Medulla oblongata (tissue), 1 donor: ENCODE results near the gene XPC.

Experiments
- DNase-seq: peaks from one replicate; pipeline ENCODE4 v3.0.0-alpha.2; 2015; ENCODE audit errors: extremely low spot score

XPC gene

DNA sequence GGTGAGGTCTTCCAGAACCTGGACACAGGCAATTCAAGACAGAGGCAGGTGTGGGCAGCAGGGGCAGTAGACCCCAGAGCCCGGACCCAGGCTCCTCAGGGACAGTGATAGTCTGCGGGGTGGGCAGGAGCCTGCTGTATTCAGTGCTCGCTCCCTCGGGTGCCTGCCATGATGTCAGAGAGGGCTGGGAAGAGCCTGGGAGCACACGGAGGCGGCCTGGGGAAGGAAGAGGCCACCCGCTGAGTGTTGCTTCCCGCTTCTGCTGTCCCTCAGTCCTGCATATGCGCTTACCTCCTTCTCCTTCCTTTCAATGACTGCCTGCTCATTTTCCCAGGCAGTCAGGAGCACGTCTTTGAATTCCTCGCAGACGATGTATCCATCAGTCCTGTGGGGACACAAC lies 30.8 kb downstream of the XPC start:
- DNase-seq, result no peak

- no peak for DNase-seq
Observed at GRCh38 chr3:14147066-14147435, 31.4 kb downstream of the XPC start.

DNA sequence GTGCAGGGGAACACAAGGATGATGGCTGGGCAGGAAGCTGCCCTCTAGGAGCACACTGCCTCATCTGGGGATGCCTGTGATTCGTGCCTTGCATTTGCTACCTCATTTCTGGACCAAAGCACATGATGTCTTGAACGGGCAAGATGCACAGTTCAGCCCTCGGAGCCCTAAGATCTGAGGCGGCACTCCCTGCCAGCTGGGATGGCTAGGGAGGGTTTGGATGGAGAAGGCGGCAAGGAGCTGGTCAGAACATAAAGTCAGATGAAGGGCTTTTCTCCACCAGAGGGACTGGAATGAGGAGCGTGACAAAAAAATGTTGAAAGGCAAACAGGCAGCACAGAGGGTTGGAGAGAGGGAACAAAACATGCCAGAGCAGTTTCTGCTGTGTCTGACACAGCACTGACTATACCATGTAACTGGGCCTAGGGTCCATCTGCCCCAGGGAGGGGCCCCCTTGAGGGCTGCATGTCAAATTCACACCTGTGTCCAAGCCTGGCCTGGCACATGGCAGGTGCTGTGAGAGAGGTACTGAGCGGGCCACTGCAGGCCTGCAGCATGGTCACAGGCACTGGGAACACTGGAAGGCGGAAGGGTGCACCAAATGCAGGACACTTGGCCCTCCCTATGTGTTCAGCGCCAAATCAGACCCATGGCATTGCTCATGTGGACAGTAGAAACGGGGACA lies 31.9 kb downstream of the XPC start:
- no peak for DNase-seq

DNA sequence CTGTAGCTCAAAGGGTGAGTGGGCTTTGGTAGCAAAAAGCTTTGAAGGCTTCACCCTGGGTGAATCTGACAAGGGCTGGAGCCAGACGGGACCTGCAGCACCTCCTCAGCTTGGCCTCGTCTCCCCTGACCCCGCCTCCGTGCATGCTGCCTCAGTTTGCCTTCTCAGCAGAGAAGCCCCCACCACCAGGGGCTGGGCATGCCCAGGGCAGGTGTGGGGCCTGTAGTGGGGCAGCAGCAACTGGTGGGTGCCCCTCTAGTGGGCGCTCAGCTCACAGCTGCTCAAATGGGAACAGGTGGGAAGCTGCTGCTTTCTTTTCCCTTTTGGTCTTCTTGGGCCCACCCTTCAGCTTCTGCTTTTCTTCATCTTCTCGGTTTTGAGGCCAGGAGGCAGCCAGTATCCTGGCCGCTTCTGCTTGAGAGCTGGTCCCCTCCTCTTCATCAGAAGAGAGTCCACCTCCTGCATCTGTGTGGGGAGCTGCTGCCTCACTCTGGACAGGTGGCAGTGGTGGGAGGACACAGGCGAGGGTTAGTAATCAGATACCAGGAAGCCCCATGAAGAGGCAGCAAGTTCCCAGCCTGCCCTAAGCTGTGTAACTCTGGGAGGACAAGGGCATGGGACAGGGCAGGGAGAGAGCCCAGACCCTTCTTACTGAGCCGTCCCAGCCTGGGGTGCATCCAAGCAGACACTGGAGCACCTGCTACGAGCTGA lies 32.6 kb downstream of the XPC start:
- no peak for DNase-seq

GRCh38 chr3:14145236-14145635 lies 33.2 kb downstream of the XPC start:
- DNase-seq, result no peak

DNA sequence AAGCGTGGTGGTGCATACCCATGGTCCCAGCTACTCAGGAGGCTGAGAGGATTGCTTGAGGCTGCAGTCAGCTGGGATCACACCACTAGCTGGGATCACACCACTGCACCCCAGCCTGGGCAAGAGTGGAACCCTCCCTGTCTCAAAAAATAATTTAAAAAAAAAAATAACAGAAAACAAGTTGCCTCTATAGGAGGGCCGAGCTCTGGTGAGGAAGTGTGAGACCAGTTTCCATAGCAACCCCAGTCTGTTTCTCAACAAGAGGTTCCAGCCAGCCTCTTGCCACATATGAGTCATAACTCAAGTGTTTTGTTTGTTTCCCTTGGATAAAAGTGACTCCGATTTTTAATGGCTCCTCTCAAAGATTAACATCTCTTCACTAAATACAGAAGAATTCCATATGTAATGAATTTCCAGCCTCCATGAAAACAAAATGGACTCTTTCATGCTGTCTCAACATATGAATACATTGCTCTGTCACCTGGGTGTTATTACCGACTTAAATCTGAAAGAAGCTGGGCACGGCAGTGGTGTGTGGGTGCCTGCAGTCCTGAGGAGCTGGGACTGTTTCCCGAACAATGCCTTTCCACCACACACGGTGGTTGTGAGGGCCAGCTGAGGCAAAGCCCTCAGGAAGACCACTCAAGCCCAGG lies 33.9 kb downstream of the XPC start:
- peak; percentile 85 for DNase-seq

GRCh38 chr3:14143271-14144225 lies 34.9 kb downstream of the XPC start:
- peak; percentile 32 for DNase-seq

GRCh38 chr3:14142567-14143270 lies 35.7 kb downstream of the XPC start:
- DNase-seq, result no peak

GRCh38 chr3:14141602-14142341 lies 36.6 kb downstream of the XPC start:
- no peak for DNase-seq

DNA sequence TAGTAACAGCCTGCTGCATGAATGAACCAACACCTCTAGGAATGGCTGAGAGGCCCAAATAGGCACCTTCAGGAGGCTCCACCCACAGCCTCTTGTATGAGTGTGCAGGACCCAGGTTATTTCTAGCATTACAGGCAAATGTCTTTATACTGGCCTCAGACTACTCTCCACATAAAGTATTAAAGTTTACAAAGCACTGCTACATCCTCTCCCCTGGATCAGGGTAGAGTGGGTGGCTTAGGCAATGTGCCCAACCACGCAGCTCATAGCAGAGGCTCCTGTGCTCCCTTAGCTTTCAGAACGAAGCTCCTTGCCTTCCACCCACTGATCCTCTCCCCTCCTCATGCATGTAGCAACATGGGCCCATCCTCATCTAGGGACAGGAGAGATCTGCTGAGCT lies 37.3 kb downstream of the XPC start:
- no peak for DNase-seq

DNA sequence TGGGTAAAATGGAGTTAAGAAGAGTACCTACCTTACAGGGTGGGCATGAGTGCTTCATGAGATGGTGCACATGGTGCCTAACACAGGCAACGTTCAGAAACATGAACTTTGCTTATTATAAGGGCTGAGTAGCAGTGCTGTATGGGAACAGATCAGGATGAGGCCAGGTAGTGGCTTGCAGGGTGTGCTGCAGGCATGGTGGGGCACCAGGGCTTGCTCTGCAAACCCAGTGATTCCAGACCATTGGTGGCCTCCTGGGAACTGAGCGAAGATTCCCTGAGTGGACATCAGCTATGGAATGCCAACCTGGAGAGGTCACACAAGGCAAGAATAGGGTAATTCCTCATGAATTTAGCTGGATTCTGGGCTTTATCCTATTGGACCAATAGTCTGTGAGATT lies 37.7 kb downstream of the XPC start:
- no peak for DNase-seq

- no peak for DNase-seq
Observed at GRCh38 chr3:14139771-14140170, 38.6 kb downstream of the XPC start.

DNA sequence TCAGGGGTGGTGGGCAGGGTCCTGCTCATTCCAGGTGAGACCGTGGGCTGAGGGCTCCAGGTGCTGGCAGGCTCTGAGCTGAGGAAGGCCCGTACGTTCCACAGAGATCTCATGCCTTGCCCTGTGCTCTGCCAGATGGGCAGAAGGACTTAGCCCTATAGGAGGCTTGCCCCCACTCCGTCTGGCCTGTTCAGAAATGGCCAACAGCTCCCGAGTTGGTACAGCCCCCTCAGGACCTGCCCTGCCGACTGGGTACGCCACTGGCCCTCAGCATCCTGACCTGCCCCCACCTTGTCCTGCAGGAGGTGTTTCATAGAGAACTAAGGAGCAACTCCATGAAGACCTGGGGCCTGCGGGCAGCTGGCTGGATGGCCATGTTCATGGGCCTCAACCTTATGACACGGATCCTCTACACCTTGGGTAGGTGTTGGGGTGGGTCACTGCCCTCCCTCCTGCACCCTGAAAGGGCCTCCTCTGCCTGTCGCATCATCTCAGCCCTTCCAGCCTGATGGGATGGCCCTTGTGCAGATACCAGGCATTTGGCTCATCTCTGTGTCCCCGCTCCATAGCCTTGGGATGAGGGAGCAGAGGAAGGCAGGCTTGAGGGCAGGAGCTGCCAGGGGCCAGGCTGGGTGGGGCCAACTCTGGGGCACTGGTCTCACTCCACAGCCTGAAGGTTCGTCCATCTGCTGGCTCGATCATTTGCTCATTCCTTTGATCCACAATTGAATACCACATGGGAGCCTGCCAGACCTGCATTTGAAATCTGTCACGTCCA lies 39.3 kb downstream of the XPC start:
- DNase-seq, result no peak

DNA sequence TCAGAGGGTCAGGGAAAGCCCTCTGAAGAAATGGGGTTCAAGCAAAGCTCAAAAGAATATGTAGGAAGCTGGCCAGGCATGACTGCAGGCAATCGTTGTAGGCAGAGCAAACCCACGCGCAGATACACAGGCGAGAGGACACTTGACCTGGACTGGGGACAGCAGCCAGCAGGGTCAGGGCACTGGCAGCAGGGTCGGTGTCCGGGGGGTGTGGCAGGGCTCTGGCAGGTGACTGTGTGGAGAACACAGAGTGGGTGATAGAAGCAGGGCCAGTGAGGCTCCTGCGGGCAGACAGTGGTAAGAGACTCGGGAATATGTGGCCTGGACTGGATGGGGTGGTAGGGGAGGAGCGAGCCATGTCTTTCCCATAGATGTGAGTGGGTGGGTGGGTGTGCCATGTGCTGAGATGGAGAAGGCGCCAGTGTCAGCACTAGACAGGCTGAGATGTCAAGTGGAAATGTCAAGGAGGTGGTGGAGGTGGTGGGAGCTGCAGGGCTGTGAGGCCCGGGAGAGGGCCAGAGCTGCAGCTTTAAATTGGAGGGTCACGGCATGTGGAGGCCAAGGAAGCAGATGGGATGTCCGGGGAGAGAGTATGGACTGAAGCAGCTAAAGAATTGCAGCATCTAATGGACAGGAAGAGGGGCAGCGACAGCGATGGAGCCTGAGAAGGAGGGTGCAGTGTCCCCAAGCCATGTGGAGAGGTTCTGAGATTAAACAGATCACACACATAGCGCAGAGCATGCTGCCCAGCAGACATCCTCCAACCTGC lies 40.1 kb downstream of the XPC start:
- no peak for DNase-seq

DNA sequence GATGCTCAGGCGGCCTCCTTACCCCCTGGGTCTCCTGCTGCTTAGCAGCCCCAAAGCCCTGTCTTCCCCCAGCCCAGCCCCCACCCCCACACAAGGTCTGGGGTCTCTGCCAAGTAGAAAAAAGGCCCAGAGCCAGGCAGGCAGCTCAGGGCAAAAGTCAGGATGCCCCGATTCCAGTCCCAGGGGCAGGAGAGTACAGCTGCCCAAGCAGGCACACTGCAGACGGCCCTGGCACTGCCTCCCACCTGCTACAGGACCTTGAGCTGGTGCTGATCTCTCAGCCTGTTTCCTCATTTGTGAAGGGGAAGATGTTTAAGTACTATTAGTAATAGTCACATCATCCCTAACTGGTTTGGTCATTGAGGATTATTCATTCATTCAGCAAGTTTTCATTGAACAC lies 41.0 kb downstream of the XPC start:
- DNase-seq, result peak; percentile 42

- DNase-seq, result no peak
Observed at GRCh38 chr3:14137004-14137403, 41.4 kb downstream of the XPC start.

- DNase-seq, result no peak
Observed at GRCh38 chr3:14135581-14135980, 42.8 kb downstream of the XPC start.

DNA sequence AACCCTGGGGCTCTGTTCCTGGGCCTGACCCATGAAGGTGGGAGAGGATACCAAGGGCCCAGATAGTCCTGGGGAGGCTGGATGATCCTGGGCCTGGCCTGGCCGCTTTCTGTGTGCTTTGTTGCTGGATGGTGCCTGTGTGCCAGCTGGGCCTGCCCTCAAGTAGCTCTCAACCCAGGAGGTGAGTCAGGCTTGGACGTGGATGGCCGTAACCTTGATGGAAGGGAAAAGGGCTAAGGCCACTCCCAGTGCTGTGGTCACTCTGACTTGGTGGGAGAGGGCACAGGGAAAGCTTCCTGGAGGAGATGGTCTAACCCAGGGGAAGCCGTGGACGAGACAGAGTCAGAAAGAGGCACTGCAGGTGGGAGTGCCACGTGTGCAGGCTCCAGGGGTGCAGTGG lies 44.1 kb downstream of the XPC start:
- DNase-seq, result no peak

DNA sequence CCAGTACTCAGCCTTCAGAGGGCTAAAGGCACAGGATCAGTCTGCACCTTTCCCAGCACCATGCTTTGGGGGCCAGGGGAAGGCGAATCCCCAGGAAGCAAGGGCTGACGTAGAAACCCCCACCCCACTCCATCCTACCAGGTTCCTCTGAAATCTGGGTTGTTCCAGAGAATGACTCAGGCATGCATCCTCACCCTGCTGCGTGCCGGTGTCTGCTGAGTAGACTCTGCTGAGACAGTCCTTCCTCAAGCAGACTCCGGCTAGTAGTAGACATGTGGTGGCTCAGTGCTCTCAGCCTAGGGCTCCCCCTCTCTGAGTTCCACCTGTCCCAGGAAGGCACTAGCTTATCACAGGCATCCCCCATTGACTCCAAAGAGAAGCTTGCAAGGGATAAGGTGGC lies 44.5 kb downstream of the XPC start:
- no peak for DNase-seq
